GM12801 (cell line): Measurements from ENCODE around the gene PDP2.

Experiments used
- TF ChIP-seq, protein P1 (sequence below): IDR thresholded peaks from one replicate; pipeline ENCODE4 v1.5.1; 2011; ENCODE audit warnings: control low read depth; ENCODE audit not compliant: insufficient read length; ENCODE audit errors: extremely low read depth

Gene PDP2

DNA sequence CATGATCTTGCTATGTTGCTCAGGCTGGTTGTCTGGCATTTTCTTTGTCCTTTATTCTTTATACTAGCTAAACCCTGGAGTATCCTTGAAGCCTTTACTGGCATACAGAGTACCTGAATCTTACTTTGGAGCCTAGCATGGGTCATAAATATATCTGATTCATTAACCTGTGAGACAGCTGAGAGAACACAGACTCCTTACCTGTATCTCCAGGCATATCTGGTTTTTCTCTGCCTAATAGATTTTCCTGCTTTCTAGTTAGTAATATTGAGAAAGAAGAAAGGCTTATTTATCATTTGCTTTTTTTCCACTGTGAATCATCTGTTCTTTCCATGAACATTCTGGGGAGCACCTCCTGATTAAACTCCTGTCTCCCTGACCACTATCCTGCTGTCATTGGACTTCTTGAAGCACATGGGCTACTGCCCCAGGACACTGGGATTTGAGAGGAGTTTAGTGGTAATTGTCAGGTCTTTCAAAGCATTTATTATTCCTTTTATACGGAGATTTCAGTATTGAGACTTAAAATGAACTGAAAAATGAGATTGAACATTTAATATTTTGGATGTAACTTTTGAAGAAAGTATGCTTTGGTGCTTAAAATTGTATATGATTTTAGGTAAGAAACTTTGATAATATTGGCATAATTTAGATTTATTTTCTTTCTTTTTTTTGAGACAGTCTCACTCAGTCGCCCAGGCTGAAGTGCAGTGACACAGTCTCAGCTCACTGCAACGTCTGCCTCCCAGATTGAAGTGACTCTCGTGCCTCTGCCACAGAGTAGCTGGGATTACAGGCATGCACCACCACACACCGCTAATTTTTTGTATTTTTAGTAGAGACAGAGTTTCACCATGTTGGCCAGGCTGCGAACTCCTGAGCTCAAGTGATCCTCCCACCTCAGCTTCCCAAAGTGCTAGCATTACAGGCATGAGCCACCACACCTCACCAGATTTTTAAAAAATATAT, 8.6 kb downstream of the PDP2 start:
- TF ChIP-seq, protein P1, sequence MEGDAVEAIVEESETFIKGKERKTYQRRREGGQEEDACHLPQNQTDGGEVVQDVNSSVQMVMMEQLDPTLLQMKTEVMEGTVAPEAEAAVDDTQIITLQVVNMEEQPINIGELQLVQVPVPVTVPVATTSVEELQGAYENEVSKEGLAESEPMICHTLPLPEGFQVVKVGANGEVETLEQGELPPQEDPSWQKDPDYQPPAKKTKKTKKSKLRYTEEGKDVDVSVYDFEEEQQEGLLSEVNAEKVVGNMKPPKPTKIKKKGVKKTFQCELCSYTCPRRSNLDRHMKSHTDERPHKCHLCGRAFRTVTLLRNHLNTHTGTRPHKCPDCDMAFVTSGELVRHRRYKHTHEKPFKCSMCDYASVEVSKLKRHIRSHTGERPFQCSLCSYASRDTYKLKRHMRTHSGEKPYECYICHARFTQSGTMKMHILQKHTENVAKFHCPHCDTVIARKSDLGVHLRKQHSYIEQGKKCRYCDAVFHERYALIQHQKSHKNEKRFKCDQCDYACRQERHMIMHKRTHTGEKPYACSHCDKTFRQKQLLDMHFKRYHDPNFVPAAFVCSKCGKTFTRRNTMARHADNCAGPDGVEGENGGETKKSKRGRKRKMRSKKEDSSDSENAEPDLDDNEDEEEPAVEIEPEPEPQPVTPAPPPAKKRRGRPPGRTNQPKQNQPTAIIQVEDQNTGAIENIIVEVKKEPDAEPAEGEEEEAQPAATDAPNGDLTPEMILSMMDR, result no peak

DNA sequence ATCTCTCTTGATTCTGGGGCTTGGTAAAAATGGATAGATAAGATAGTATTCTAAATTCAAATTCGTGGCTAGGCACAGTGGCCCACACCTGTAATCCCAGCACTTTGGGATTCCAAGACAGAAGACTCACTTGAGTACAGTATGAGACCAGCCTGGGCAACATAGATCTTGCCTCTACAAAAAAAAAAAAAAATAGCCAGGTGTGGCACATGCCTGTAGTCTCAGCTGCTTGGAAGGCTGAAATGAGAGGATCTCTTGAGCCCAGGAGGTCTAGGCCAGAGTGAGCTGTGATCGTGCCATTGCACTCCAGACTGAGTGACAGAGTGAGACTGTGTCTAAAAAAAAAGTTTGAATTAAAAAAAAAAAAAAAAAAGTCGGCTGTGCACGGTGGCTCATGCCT, 9.3 kb downstream of the PDP2 start:
- TF ChIP-seq, protein P1, result no peak

DNA sequence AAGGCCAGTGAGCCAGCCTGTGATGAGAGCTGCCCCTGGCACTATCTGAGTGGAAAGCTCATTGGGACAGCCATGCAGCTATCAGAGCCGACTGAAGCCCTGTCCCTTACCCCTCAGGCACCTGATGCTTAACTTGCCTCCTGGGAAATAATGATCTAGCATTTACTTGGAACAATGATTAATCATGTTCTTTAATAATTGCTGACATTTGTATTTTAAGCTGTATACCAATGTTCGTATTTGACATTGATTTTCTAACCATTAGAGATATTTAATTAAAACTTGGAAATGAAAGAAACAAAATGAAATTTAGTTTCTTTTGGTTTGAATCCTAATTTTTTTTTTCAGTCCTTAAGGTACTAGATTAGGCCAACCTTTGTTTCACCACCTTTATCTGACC, 10.5 kb downstream of the PDP2 start:
- TF ChIP-seq, protein P1, result no peak

DNA sequence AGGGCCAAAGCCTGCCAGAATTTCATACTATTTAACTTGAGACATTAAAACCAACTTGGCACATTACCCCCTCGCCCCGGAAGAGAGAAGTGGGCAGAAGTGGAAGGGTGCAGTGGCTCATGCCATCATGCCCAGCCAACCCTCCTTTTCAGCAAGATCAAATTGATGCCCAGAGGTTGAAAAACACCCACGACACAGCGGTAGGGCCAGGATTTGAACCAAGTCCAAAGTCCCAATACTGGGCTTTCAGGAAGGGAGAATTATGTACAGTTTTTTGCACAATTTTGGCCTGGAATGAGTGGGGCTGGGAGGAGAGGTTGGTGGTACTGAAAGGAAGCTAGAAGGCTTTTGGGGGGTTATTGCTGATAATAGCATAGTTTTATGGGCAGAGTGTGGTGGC, 11.0 kb downstream of the PDP2 start:
- TF ChIP-seq, protein P1, result no peak

DNA sequence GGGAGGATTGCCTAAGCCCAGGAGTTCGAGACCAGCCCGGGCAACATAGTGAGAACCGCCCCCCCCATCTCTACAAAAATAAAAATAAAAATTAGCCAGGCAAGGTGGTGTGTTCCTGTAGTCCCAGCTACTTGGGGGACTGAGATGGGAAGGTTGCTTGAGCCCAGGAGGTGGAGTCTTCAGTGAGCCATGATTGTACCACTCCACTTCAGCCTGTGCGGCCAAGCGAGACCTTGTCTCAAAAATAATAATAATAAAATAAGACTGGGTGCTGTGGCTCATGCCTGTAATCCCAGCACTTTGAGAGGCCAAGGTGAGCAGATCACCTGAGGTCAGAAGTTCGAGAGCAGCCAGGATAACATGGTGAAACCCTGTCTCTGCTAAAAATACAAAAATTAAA, 11.5 kb downstream of the PDP2 start:
- TF ChIP-seq, protein P1, result no peak

DNA sequence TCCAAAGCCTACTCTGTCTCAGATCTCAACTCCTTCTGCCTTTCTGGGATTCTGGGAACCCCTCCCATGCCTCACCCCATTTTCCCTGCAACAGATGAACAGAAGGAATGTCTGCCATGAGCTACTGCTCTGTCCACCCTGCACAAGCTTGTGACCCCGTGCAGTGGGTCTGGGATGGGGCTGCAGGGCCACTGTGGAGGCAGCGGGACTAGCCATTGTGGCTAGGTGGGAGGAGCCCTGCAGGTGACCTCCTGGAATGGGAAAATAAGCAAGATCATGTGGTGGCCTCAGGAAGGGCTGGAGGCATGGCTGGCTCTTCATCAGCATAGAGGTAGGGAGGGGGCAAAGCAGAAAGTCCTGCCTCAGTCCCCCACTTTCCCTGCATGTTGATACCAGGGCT, 13.7 kb downstream of the PDP2 start:
- TF ChIP-seq, protein P1, result no peak

DNA sequence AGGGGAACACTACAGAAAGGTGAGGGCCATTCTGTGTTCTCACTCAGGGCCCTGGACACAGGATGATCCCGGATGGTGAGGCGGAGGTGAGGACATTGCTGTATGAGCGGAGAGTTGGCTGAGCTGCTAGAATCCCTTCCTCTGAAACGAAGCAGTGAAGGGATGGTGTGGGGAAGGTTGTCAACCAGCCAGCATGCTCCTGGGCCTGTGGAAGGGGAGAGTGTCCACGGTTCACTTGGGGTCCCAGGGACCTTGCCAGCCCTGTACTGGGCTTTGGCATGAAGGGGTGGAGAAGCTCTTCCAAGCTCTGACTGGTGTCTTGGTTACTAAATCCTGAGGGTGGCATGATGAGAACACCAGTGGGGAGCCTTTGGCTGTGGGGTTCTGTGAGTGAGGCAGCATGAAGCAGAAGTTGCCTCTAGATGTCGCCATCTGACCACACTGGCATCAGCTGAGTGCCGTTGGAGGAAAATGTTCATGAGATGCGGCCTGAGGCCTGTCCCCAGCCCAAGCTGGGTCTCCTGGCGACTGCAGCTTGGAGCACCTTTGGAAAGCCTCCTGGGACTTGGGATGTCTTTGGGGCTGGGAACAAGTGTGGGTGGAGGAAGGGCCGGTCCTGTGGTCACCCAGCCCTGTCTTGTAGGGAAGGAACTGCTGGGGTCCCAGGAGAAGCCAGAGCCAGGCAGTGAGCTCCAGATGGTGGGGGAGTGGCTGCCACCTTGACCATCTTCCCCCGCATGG, 14.8 kb downstream of the PDP2 start:
- TF ChIP-seq, protein P1, result peak; percentile 71
